ENCODE measurements around the gene COL3A1.

Gene COL3A1

DNA sequence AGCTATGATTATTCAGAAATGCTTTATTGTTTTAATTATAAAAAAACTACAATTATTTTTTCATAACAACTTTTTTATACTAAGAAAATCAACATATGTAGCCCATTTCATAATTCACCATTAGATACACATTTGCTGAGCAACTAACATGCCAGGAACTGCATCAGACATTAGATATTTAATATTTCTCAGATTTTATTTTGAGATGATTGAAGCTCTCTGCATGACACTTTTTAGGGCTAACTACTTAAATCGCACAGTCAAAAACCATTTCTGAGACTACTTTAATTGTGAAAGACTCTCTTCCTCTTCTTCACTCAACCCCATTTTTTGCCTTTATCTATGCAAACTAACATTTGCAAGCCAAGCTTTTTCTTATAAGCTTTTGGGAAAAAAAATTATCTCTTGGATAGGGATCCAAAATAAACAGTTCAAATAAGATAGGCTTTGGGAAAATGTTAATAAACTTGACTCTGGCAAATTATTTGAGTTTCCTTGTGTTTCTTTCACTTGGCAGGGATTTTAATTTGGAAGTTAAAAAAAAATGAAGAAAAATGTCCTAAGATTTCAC lies 9.1 kb upstream of the COL3A1 start:
- H4K91ac ChIP-seq (ENCODE audit: low read depth, low read length, poor library complexity): no peak overlapping the region

DNA sequence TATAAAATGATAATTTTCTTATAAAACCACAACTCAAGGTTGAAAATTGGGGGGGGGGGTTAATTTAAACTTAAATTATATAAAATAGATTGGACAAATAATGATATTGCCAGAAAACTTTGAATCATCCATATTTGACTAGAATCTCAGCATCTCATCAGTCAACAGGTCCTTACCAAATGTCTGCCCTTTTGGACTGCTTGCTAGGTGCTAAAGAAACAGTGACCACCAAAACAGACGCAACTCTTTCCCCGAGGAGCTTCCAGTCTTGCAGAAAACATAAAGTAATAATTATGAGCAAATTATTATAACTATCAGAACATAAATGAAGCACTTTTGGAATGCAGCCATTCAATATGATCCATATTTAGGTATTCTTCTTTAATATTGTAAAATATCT lies 8.6 kb upstream of the COL3A1 start:
- Histone ChIP-seq H2BK120ac (ENCODE audit: low read depth, low read length) (no peak overlapping the region), H3K4me2 (ENCODE audit: insufficient read depth, low read length, poor library complexity, severe bottlenecking) (no peak overlapping the region), H3K27ac (replicated peaks; ENCODE audit: low read length) (no peak overlapping the region), H3K4ac (ENCODE audit: low read length) (no peak overlapping the region), H2BK15ac (ENCODE audit: low read length) (no peak overlapping the region), H3K9me3 (replicated peaks in 1 of 2; ENCODE audit: control insufficient read depth in 2 of 2, insufficient read depth in 1 of 2, low read depth in 1 of 2, low read length in 2 of 2) (no peaks in the 10 kb centered on the region), H4K8ac (ENCODE audit: low read depth, low read length) (no peak overlapping the region), H2BK5ac (ENCODE audit: low read length) (no peak overlapping the region), H3K14ac (ENCODE audit: low read length) (no peak overlapping the region), H2AK5ac (ENCODE audit: low read depth, low read length) (no peak overlapping the region), H3K79me1 (ENCODE audit: low read depth, low read length) (no peaks in the 10 kb centered on the region), H3K9ac (ENCODE audit: low read depth, low read length, poor library complexity) (no peak overlapping the region), H2AFZ (ENCODE audit: low read length) (no peak overlapping the region), H3K36me3 (replicated peaks in 1 of 2; ENCODE audit: control insufficient read depth in 2 of 2, insufficient read depth in 2 of 2, low read length in 2 of 2) (no peaks in the 10 kb centered on the region), H2BK12ac (ENCODE audit: low read length) (no peak overlapping the region), H3K23ac (ENCODE audit: low read depth, low read length, poor library complexity) (no peak overlapping the region), H3K27me3 (ENCODE audit: control insufficient read depth in 3 of 3, insufficient read depth in 3 of 3, low read depth in 1 of 3, low read length in 3 of 3) (no peaks in the 10 kb centered on the region), H3K18ac (ENCODE audit: low read length) (no peak overlapping the region), H4K91ac (ENCODE audit: low read depth, low read length, poor library complexity) (no peak overlapping the region), H3K4me1 (ENCODE audit: control insufficient read depth in 2 of 2, insufficient read depth in 1 of 2, low read depth in 1 of 2, low read length in 2 of 2) (no peaks in the 10 kb centered on the region), H3K4me3 (ENCODE audit: low read length in 2 of 2) (no peak overlapping the region)
- WGBS, 2 donors (ENCODE audit: extremely low coverage in 2 of 2, insufficient read length in 2 of 2, insufficient replicate concordance in 1 of 2): no CpG with 5 or more reads among the region's 2 CpGs
- no peak for DNase-seq (ENCODE audit: low spot score)

More for the DNA sequence above, 9.1 kb upstream of the COL3A1 start:
- H3K18ac ChIP-seq (ENCODE audit: low read length): no peak overlapping the region
- H3K4me1 ChIP-seq (ENCODE audit: control insufficient read depth in 2 of 2, insufficient read depth in 1 of 2, low read depth in 1 of 2, low read length in 2 of 2): no peaks in the 10 kb centered on the region
- H3K9ac ChIP-seq (ENCODE audit: low read depth, low read length, poor library complexity): no peak overlapping the region
- no peaks in the 10 kb centered on the region for H3K36me3 ChIP-seq (replicated peaks in 1 of 2; ENCODE audit: control insufficient read depth in 2 of 2, insufficient read depth in 2 of 2, low read length in 2 of 2)
- no peak overlapping the region for H2BK12ac ChIP-seq (ENCODE audit: low read length)
- no peak overlapping the region for H2AK5ac ChIP-seq (ENCODE audit: low read depth, low read length)
- H3K4me2 ChIP-seq (ENCODE audit: insufficient read depth, low read length, poor library complexity, severe bottlenecking): no peak overlapping the region
- no peak overlapping the region for H3K27ac ChIP-seq (replicated peaks; ENCODE audit: low read length)
- no peak overlapping the region for H3K14ac ChIP-seq (ENCODE audit: low read length)
- H3K9me3 ChIP-seq (replicated peaks in 1 of 2; ENCODE audit: control insufficient read depth in 2 of 2, insufficient read depth in 1 of 2, low read depth in 1 of 2, low read length in 2 of 2): no peaks in the 10 kb centered on the region
- no peak overlapping the region for H2BK5ac ChIP-seq (ENCODE audit: low read length)
- no peak overlapping the region for H2BK15ac ChIP-seq (ENCODE audit: low read length)
- no peak overlapping the region for H3K4ac ChIP-seq (ENCODE audit: low read length)
- no peak for DNase-seq (ENCODE audit: low spot score)
- no peak overlapping the region for H2BK120ac ChIP-seq (ENCODE audit: low read depth, low read length)
- H3K23ac ChIP-seq (ENCODE audit: low read depth, low read length, poor library complexity): no peak overlapping the region
- no peaks in the 10 kb centered on the region for H3K27me3 ChIP-seq (ENCODE audit: control insufficient read depth in 3 of 3, insufficient read depth in 3 of 3, low read depth in 1 of 3, low read length in 3 of 3)
- no CpG with 5 or more reads among the region's 1 CpG for WGBS, 2 donors (ENCODE audit: extremely low coverage in 2 of 2, insufficient read length in 2 of 2, insufficient replicate concordance in 1 of 2)
- H3K4me3 ChIP-seq (ENCODE audit: low read length in 2 of 2): no peak overlapping the region
- no peaks in the 10 kb centered on the region for H3K79me1 ChIP-seq (ENCODE audit: low read depth, low read length)
- H4K8ac ChIP-seq (ENCODE audit: low read depth, low read length): no peak overlapping the region
- no peak overlapping the region for H2AFZ ChIP-seq (ENCODE audit: low read length)

DNA sequence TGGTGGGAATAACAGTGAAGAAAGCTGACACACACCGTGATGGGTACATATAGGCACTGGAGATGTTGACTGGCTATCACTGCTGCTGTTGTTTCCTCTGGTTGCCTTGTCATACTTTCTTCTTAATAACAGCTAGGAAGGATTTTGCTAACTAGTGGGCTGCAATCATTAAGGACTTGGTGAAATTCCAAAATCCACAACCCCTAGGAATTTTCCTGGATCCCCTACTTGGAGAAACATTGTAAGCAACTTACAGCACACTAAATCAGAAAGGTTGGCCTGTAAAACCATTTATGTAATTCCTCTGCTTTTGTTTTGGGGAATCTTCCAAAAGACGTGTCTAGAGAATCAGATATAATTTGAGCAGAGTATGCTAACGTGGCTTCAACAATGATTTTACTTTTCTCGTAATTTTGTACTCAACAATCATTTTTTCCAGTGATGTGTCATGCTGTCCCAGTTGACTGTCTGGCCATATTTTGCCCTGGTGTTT lies 8.0 kb upstream of the COL3A1 start:
- no peak overlapping the region for H3K4ac ChIP-seq (ENCODE audit: low read length)
- no peak overlapping the region for H3K18ac ChIP-seq (ENCODE audit: low read length)
- H2AFZ ChIP-seq (ENCODE audit: low read length): no peak overlapping the region
- no peak overlapping the region for H3K27ac ChIP-seq (replicated peaks; ENCODE audit: low read length)
- H4K8ac ChIP-seq (ENCODE audit: low read depth, low read length): no peak overlapping the region
- H2BK5ac ChIP-seq (ENCODE audit: low read length): no peak overlapping the region
- no peaks in the 10 kb centered on the region for H3K27me3 ChIP-seq (ENCODE audit: control insufficient read depth in 3 of 3, insufficient read depth in 3 of 3, low read depth in 1 of 3, low read length in 3 of 3)
- H4K91ac ChIP-seq (ENCODE audit: low read depth, low read length, poor library complexity): no peak overlapping the region
- H2BK120ac ChIP-seq (ENCODE audit: low read depth, low read length): no peak overlapping the region
- H3K9me3 ChIP-seq (replicated peaks in 1 of 2; ENCODE audit: control insufficient read depth in 2 of 2, insufficient read depth in 1 of 2, low read depth in 1 of 2, low read length in 2 of 2): no peaks in the 10 kb centered on the region
- H3K14ac ChIP-seq (ENCODE audit: low read length): no peak overlapping the region
- no CpG with 5 or more reads among the region's 4 CpGs for WGBS, 2 donors (ENCODE audit: extremely low coverage in 2 of 2, insufficient read length in 2 of 2, insufficient replicate concordance in 1 of 2)
- H3K4me1 ChIP-seq (ENCODE audit: control insufficient read depth in 2 of 2, insufficient read depth in 1 of 2, low read depth in 1 of 2, low read length in 2 of 2): no peaks in the 10 kb centered on the region
- H3K9ac ChIP-seq (ENCODE audit: low read depth, low read length, poor library complexity): no peak overlapping the region
- H2BK12ac ChIP-seq (ENCODE audit: low read length): no peak overlapping the region
- no peak overlapping the region for H3K23ac ChIP-seq (ENCODE audit: low read depth, low read length, poor library complexity)
- H3K4me2 ChIP-seq (ENCODE audit: insufficient read depth, low read length, poor library complexity, severe bottlenecking): no peak overlapping the region
- H2AK5ac ChIP-seq (ENCODE audit: low read depth, low read length): no peak overlapping the region
- H2BK15ac ChIP-seq (ENCODE audit: low read length): no peak overlapping the region
- no peaks in the 10 kb centered on the region for H3K36me3 ChIP-seq (replicated peaks in 1 of 2; ENCODE audit: control insufficient read depth in 2 of 2, insufficient read depth in 2 of 2, low read length in 2 of 2)
- H3K4me3 ChIP-seq (ENCODE audit: low read length in 2 of 2): no peak overlapping the region
- DNase-seq (ENCODE audit: low spot score): no peak
- no peaks in the 10 kb centered on the region for H3K79me1 ChIP-seq (ENCODE audit: low read depth, low read length)

DNA sequence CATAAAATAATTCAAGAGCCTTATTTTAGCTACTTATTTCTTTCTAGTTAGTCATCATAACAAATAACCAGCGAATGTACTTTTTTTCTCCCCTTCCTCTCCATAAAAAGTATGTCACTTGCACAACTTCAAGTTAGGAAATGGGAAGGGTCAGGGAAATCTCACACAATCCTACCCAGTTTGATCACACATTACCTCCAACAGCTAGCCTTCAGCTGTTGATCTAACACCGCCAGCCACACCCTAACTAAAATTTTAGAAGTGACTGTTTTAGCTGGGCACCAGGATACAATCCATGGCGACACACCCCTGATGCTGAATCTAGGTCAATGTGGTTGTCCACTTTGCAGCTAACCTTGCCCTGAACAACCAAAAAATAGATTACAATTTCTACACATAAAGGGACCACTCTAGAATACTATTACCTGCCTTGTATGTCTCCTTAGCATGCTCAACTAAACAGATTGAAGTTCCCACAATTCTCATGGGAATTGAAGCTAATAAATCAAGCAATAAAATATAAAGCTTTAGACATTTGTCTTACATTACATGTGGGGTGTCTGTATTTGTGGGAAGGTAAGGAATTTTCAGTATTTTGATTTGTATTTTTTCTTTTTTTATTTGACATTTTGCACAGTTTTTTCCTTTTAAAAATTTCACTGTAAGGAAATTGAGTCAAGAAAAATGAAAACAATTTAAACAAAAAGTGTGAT lies 7.3 kb upstream of the COL3A1 start:
- H2BK5ac ChIP-seq (ENCODE audit: low read length): no peak overlapping the region
- WGBS, 2 donors (ENCODE audit: extremely low coverage in 2 of 2, insufficient read length in 2 of 2, insufficient replicate concordance in 1 of 2): no CpG with 5 or more reads among the region's 3 CpGs
- no peaks in the 10 kb centered on the region for H3K4me1 ChIP-seq (ENCODE audit: control insufficient read depth in 2 of 2, insufficient read depth in 1 of 2, low read depth in 1 of 2, low read length in 2 of 2)
- no peak overlapping the region for H3K4ac ChIP-seq (ENCODE audit: low read length)
- H3K9me3 ChIP-seq (replicated peaks in 1 of 2; ENCODE audit: control insufficient read depth in 2 of 2, insufficient read depth in 1 of 2, low read depth in 1 of 2, low read length in 2 of 2): no peaks in the 10 kb centered on the region
- no peaks in the 10 kb centered on the region for H3K36me3 ChIP-seq (replicated peaks in 1 of 2; ENCODE audit: control insufficient read depth in 2 of 2, insufficient read depth in 2 of 2, low read length in 2 of 2)
- no peak overlapping the region for H2AFZ ChIP-seq (ENCODE audit: low read length)
- no peak overlapping the region for H2AK5ac ChIP-seq (ENCODE audit: low read depth, low read length)
- no peak overlapping the region for H3K4me2 ChIP-seq (ENCODE audit: insufficient read depth, low read length, poor library complexity, severe bottlenecking)
- H4K91ac ChIP-seq (ENCODE audit: low read depth, low read length, poor library complexity): no peak overlapping the region
- DNase-seq (ENCODE audit: low spot score): no peak
- H3K27me3 ChIP-seq (ENCODE audit: control insufficient read depth in 3 of 3, insufficient read depth in 3 of 3, low read depth in 1 of 3, low read length in 3 of 3): no peaks in the 10 kb centered on the region
- no peak overlapping the region for H3K4me3 ChIP-seq (ENCODE audit: low read length in 2 of 2)
- H3K23ac ChIP-seq (ENCODE audit: low read depth, low read length, poor library complexity): no peak overlapping the region
- H3K79me1 ChIP-seq (ENCODE audit: low read depth, low read length): no peaks in the 10 kb centered on the region
- no peak overlapping the region for H2BK12ac ChIP-seq (ENCODE audit: low read length)
- no peak overlapping the region for H2BK120ac ChIP-seq (ENCODE audit: low read depth, low read length)
- H3K27ac ChIP-seq (replicated peaks; ENCODE audit: low read length): no peak overlapping the region
- no peak overlapping the region for H3K18ac ChIP-seq (ENCODE audit: low read length)
- H3K9ac ChIP-seq (ENCODE audit: low read depth, low read length, poor library complexity): no peak overlapping the region
- no peak overlapping the region for H2BK15ac ChIP-seq (ENCODE audit: low read length)
- H3K14ac ChIP-seq (ENCODE audit: low read length): no peak overlapping the region
- no peak overlapping the region for H4K8ac ChIP-seq (ENCODE audit: low read depth, low read length)

Measured in neuronal stem cell (in vitro differentiated cells).